Kasumi-1 (cell line): ENCODE measurements around the gene XAB2.
A peak's percentile ranks its signal among the peaks of the same experiment; 100 is the strongest.

Experiments used
- DNase-seq, 2 experiments: peaks; one replicate each; lab custom pipeline; 2025; lab: John Stamatoyannopoulos, UW

The XAB2 gene

GRCh38 chr19:7611541-7612279 is 17.6 kb downstream of the XAB2 start:
- no peak for DNase-seq

GRCh38 chr19:7610491-7611240 is 18.7 kb downstream of the XAB2 start:
- no peak for DNase-seq

- DNase-seq, result no peak
These were observed 21.3 kb downstream of the XAB2 start for GRCh38 chr19:7607874-7608560.

- no peak for DNase-seq
These were observed 22.0 kb downstream of the XAB2 start for GRCh38 chr19:7607212-7607873.

- DNase-seq, result no peak
These were observed 23.1 kb downstream of the XAB2 start for GRCh38 chr19:7606289-7606688.

- DNase-seq, result peak; percentile 27 to 28
These were observed 23.7 kb downstream of the XAB2 start for GRCh38 chr19:7605490-7606222.

GRCh38 chr19:7603919-7604318 is 25.4 kb downstream of the XAB2 start:
- DNase-seq, result no peak

- no peak for DNase-seq
These were observed 26.3 kb downstream of the XAB2 start for GRCh38 chr19:7602935-7603497.

- no peak for DNase-seq
These were observed 27.0 kb downstream of the XAB2 start for GRCh38 chr19:7602240-7602934.

- no peak for DNase-seq
These were observed 28.6 kb downstream of the XAB2 start for GRCh38 chr19:7600721-7601120.

GRCh38 chr19:7598180-7598579 is 31.2 kb downstream of the XAB2 start:
- DNase-seq, result no peak

GRCh38 chr19:7597689-7598088 is 31.7 kb downstream of the XAB2 start:
- no peak for DNase-seq

GRCh38 chr19:7596211-7596937 is 33.0 kb downstream of the XAB2 start:
- no peak for DNase-seq

GRCh38 chr19:7595466-7596133 is 33.7 kb downstream of the XAB2 start, which contains the start of gene CAMSAP3:
Gene CAMSAP3 (plus strand): TSS chr19:7595863. CDS start chr19:7596003, 140 bp downstream.
- DNase-seq, result no peak

- no peak for DNase-seq
These were observed 39.1 kb downstream of the XAB2 start for GRCh38 chr19:7590256-7590655.

- DNase-seq, result no peak
These were observed 39.5 kb downstream of the XAB2 start for GRCh38 chr19:7589822-7590221.

- DNase-seq, result no peak
These were observed 46.9 kb downstream of the XAB2 start for GRCh38 chr19:7582446-7582845.

GRCh38 chr19:7579182-7579581 is 50.2 kb downstream of the XAB2 start:
- no peak for DNase-seq

GRCh38 chr19:7578127-7578526 is 51.2 kb downstream of the XAB2 start:
- no peak for DNase-seq
